KOPT-K1 (cell line): ENCODE results near the gene MAP3K1.
A peak's percentile ranks its signal among the peaks of the same experiment; 100 is the strongest.
"Not testable (repeated sequence)": the region's sequence is repeated elsewhere in the genome, so short reads cannot be mapped to it uniquely, and the experiment has no call there.

Experiments
- H3K27ac ChIP-seq: fragments of 200-600 bp; sonication (generic); 2 replicates; pipeline ENCODE4 v1.5.1; 2016; ENCODE audit warnings: antibody characterized with exemption, mild to moderate bottlenecking, low read depth, low read length; ENCODE audit not compliant: poor library complexity, severe bottlenecking
- H3K36me3 ChIP-seq: fragments of 200-600 bp; sonication (generic); 2 replicates; pipeline ENCODE4 v1.5.1; 2017; ENCODE audit warnings: antibody characterized with exemption, mild to moderate bottlenecking, low read length, moderate library complexity; ENCODE audit not compliant: insufficient read depth
- H3K9me3 ChIP-seq: fragments of 200-600 bp; sonication (generic); 2 replicates; pipeline ENCODE4 v1.5.1; 2017; ENCODE audit warnings: antibody characterized with exemption, low read length, mild to moderate bottlenecking; ENCODE audit not compliant: insufficient read depth, poor library complexity, severe bottlenecking

The MAP3K1 gene

GRCh38 chr5:56807679-56808078 is 7.7 kb upstream of the MAP3K1 start:
- Histone ChIP-seq H3K27ac (no peak overlapping the region), H3K36me3 (no peaks in the 10 kb centered on the region), H3K9me3 (no peaks in the 10 kb centered on the region)

GRCh38 chr5:56808211-56808610 is 7.1 kb upstream of the MAP3K1 start:
- no peak overlapping the region for H3K27ac ChIP-seq
- H3K36me3 ChIP-seq, result no peaks in the 10 kb centered on the region
- no peaks in the 10 kb centered on the region for H3K9me3 ChIP-seq

GRCh38 chr5:56810826-56811225 is 4.5 kb upstream of the MAP3K1 start:
- no peaks in the 10 kb centered on the region for H3K36me3 ChIP-seq
- no peak overlapping the region for H3K27ac ChIP-seq
- no peaks in the 10 kb centered on the region for H3K9me3 ChIP-seq

- Histone ChIP-seq H3K27ac (no peak overlapping the region), H3K9me3 (no peaks in the 10 kb centered on the region), H3K36me3 (no peaks in the 10 kb centered on the region)
These were observed 3.2 kb upstream of the MAP3K1 start for GRCh38 chr5:56812110-56812509.

- Histone ChIP-seq H3K9me3 (no peaks in the 10 kb centered on the region), H3K27ac (no peak overlapping the region), H3K36me3 (no peaks in the 10 kb centered on the region)
These were observed 2.0 kb upstream of the MAP3K1 start for GRCh38 chr5:56813302-56813701.

- H3K9me3 ChIP-seq, result no peaks in the 10 kb centered on the region
- H3K27ac ChIP-seq, result peak overlapping the region; percentile 51
- no peaks in the 10 kb centered on the region for H3K36me3 ChIP-seq
These were observed 887 bp upstream of the MAP3K1 start for GRCh38 chr5:56814361-56814962.

- Histone ChIP-seq H3K27ac (peak overlapping the region; percentile 51), H3K9me3 (no peaks in the 10 kb centered on the region), H3K36me3 (no peaks in the 10 kb centered on the region)
These were observed 553 bp downstream of the MAP3K1 start for GRCh38 chr5:56815658-56816545.

GRCh38 chr5:56816546-56817081 is 1.3 kb downstream of the MAP3K1 start:
- Histone ChIP-seq H3K27ac (peak overlapping the region; percentile 51), H3K9me3 (no peaks in the 10 kb centered on the region), H3K36me3 (no peaks in the 10 kb centered on the region)

GRCh38 chr5:56817263-56818014 is 2.1 kb downstream of the MAP3K1 start:
- no peaks in the 10 kb centered on the region for H3K36me3 ChIP-seq

GRCh38 chr5:56818450-56819037 is 3.2 kb downstream of the MAP3K1 start:
- H3K27ac ChIP-seq, result no peak overlapping the region

More at GRCh38 chr5:56817263-56818014, 2.1 kb downstream of the MAP3K1 start:
- Histone ChIP-seq H3K9me3 (no peaks in the 10 kb centered on the region), H3K27ac (no peak overlapping the region)

GRCh38 chr5:56819060-56819881 is 3.9 kb downstream of the MAP3K1 start:
- no peak overlapping the region for H3K27ac ChIP-seq
- no peaks in the 10 kb centered on the region for H3K36me3 ChIP-seq
- H3K9me3 ChIP-seq, result no peaks in the 10 kb centered on the region

More at GRCh38 chr5:56818450-56819037, 3.2 kb downstream of the MAP3K1 start:
- no peaks in the 10 kb centered on the region for H3K36me3 ChIP-seq
- H3K9me3 ChIP-seq, result no peaks in the 10 kb centered on the region

- H3K9me3 ChIP-seq, H3K27ac ChIP-seq, H3K36me3 ChIP-seq: not testable (repeated sequence)
These were observed 6.5 kb downstream of the MAP3K1 start for GRCh38 chr5:56821868-56822267.

GRCh38 chr5:56822981-56823380 is 7.6 kb downstream of the MAP3K1 start:
- Histone ChIP-seq H3K9me3 (no peaks in the 10 kb centered on the region), H3K27ac (no peak overlapping the region), H3K36me3 (no peaks in the 10 kb centered on the region)

- Histone ChIP-seq H3K9me3 (no peaks in the 10 kb centered on the region), H3K27ac (no peak overlapping the region)
These were observed 8.7 kb downstream of the MAP3K1 start for GRCh38 chr5:56824019-56824418.

More at GRCh38 chr5:56824019-56824418, 8.7 kb downstream of the MAP3K1 start:
- no peaks in the 10 kb centered on the region for H3K36me3 ChIP-seq
